CD4-positive, alpha-beta T cell treated with Interleukin-6 for 4 hours (primary cell): Measurements from ENCODE around the gene PRR5L.

Source experiments
- DNase-seq: peaks from one replicate; pipeline ENCODE4 v3.0.0-alpha.2; 2020; ENCODE audit warnings: mixed read lengths

Gene PRR5L

GRCh38 chr11:36328966-36329673, 33.0 kb downstream of the PRR5L start:
- no peak for DNase-seq

- no peak for DNase-seq
Observed at GRCh38 chr11:36330411-36330810, 34.3 kb downstream of the PRR5L start.

- no peak for DNase-seq
Observed at GRCh38 chr11:36333468-36333867, 37.4 kb downstream of the PRR5L start.

- no peak for DNase-seq
Observed at GRCh38 chr11:36333897-36334296, 37.8 kb downstream of the PRR5L start.

GRCh38 chr11:36339888-36340287, 43.8 kb downstream of the PRR5L start:
- no peak for DNase-seq

GRCh38 chr11:36340897-36341296, 44.8 kb downstream of the PRR5L start:
- DNase-seq: no peak

GRCh38 chr11:36341915-36342314, 45.8 kb downstream of the PRR5L start:
- DNase-seq: no peak

- DNase-seq: no peak
Observed at GRCh38 chr11:36342327-36342726, 46.2 kb downstream of the PRR5L start.

- no peak for DNase-seq
Observed at GRCh38 chr11:36343436-36343835, 47.3 kb downstream of the PRR5L start.

- no peak for DNase-seq
Observed at GRCh38 chr11:36345084-36345511, 49.0 kb downstream of the PRR5L start.

GRCh38 chr11:36345535-36346141, 49.5 kb downstream of the PRR5L start:
- DNase-seq: no peak

GRCh38 chr11:36346562-36347383, 50.7 kb downstream of the PRR5L start:
- no peak for DNase-seq

GRCh38 chr11:36347384-36347906, 51.4 kb downstream of the PRR5L start:
- no peak for DNase-seq

GRCh38 chr11:36349351-36350136, 53.5 kb downstream of the PRR5L start:
- no peak for DNase-seq

GRCh38 chr11:36350137-36350513, 54.0 kb downstream of the PRR5L start:
- no peak for DNase-seq

GRCh38 chr11:36352922-36353321, 56.8 kb downstream of the PRR5L start:
- DNase-seq: peak; percentile 57

- no peak for DNase-seq
Observed at GRCh38 chr11:36354221-36355003, 58.3 kb downstream of the PRR5L start.

- DNase-seq: no peak
Observed at GRCh38 chr11:36356201-36356600, 60.1 kb downstream of the PRR5L start.

GRCh38 chr11:36357831-36358230, 61.7 kb downstream of the PRR5L start:
- no peak for DNase-seq

GRCh38 chr11:36358436-36358835, 62.3 kb downstream of the PRR5L start:
- DNase-seq: no peak

- peak; percentile 16 for DNase-seq
Observed at GRCh38 chr11:36360318-36360717, 64.2 kb downstream of the PRR5L start.
